ENCODE results near the gene MT1G. TPM values are rescaled to one million over a fixed set of nuclear protein-coding genes. Genes with fewer than 3 reads are reported as not detected.
A peak's percentile ranks its signal among the peaks of the same experiment; 100 is the strongest.

Gene MT1G
- polyA plus RNA-seq, 1 experiment, result not detected

- ChIA-PET POLR2A (no interaction called here), CTCF (no interaction called here)
- DNase-seq (ENCODE audit: low read depth, low spot score), result no peak
- no peak for TF ChIP-seq CTCF (IDR thresholded peaks at IDR 0.05; ENCODE audit: low read depth, low read length)
- Histone ChIP-seq H3K9me3 (ENCODE audit: control insufficient read depth, insufficient read depth, low read length) (no peaks in the 10 kb centered on the region; the same call in 1 of the 2 replicates), H3K27ac (ENCODE audit: low read depth, low read length) (no peak overlapping the region), H3K27me3 (ENCODE audit: control insufficient read depth, insufficient read depth, low read length) (peaks cover 62% of the 10 kb centered on the region), H3K4me3 (ENCODE audit: low read depth, low read length) (no peak overlapping the region)
Measured at GRCh38 chr16:56633535-56633934, 34.3 kb downstream of the MT1G start.

- ChIA-PET CTCF (no interaction called here), POLR2A (no interaction called here)
- no peak overlapping the region for H3K27ac ChIP-seq (ENCODE audit: low read depth, low read length)
- no peaks in the 10 kb centered on the region for H3K9me3 ChIP-seq (ENCODE audit: control insufficient read depth, insufficient read depth, low read length)
- TF ChIP-seq CTCF (IDR thresholded peaks at IDR 0.05; ENCODE audit: low read depth, low read length), result no peak
- H3K27me3 ChIP-seq (ENCODE audit: control insufficient read depth, insufficient read depth, low read length), result peaks cover 56% of the 10 kb centered on the region
- peak overlapping the region; percentile 32; the same call in 1 of the 2 replicates for H3K4me3 ChIP-seq (ENCODE audit: low read depth, low read length)
- no peak for DNase-seq (ENCODE audit: low read depth, low spot score)
Measured at GRCh38 chr16:56632848-56633365, 35.0 kb downstream of the MT1G start.

- peak within 1 kb of the TSS; percentile 32 for H3K4me3 ChIP-seq (ENCODE audit: low read depth, low read length)
- ChIA-PET POLR2A (no interaction called here), CTCF (no interaction called here)
- no peak for TF ChIP-seq CTCF (IDR thresholded peaks at IDR 0.05; ENCODE audit: low read depth, low read length)
- peaks cover 52% of the 10 kb centered on the region for H3K27me3 ChIP-seq (ENCODE audit: control insufficient read depth, insufficient read depth, low read length)
- DNase-seq (ENCODE audit: low read depth, low spot score), result no peak
- H3K27ac ChIP-seq (ENCODE audit: low read depth, low read length), result no peak within 1 kb of the TSS
- no peaks in the 10 kb centered on the region for H3K9me3 ChIP-seq (ENCODE audit: control insufficient read depth, insufficient read depth, low read length)
Measured at GRCh38 chr16:56632156-56632847, 35.6 kb downstream of the MT1G start, which contains the start of gene MT1M. MT1M (plus strand) TSS chr16:56632659; CDS start chr16:56632732, 73 bp downstream.

- no peak overlapping the region for H3K27ac ChIP-seq (ENCODE audit: low read depth, low read length)
- CTCF ChIA-PET, result no interaction called here
- no peak for TF ChIP-seq CTCF (IDR thresholded peaks at IDR 0.05; ENCODE audit: low read depth, low read length)
- H3K27me3 ChIP-seq (ENCODE audit: control insufficient read depth, insufficient read depth, low read length), result peaks cover 49% of the 10 kb centered on the region
- no peaks in the 10 kb centered on the region for H3K9me3 ChIP-seq (ENCODE audit: control insufficient read depth, insufficient read depth, low read length)
- no peak for DNase-seq (ENCODE audit: low read depth, low spot score)
- H3K4me3 ChIP-seq (ENCODE audit: low read depth, low read length), result peak overlapping the region; percentile 32
- POLR2A ChIA-PET, result no interaction called here
Measured at GRCh38 chr16:56631832-56632155, 36.1 kb downstream of the MT1G start.

GRCh38 chr16:56631197-56631596 lies 36.7 kb downstream of the MT1G start:
- H3K27ac ChIP-seq (ENCODE audit: low read depth, low read length), result no peak overlapping the region
- CTCF ChIA-PET, result no interaction called here
- DNase-seq (ENCODE audit: low read depth, low spot score), result no peak
- TF ChIP-seq CTCF (IDR thresholded peaks at IDR 0.05; ENCODE audit: low read depth, low read length), result no peak
- POLR2A ChIA-PET, result interaction anchor here (0.6 kb wide), 1 partner anchor 28 kb away, joined by 3 read pairs; no protein-coding TSS in a partner anchor
- no peaks in the 10 kb centered on the region for H3K9me3 ChIP-seq (ENCODE audit: control insufficient read depth, insufficient read depth, low read length)
- peaks cover 43% of the 10 kb centered on the region for H3K27me3 ChIP-seq (ENCODE audit: control insufficient read depth, insufficient read depth, low read length)
- H3K4me3 ChIP-seq (ENCODE audit: low read depth, low read length), result no peak overlapping the region

Data from AG04450 (cell line).